OCI-LY1 (cell line): ENCODE data around the gene CD200.

ENCODE experiments used
- H2AFZ ChIP-seq: fragments of 200-600 bp; sonication (generic), shearing (Covaris generic); 2 replicates; pipeline ENCODE4 v1.6.0; 2014; ENCODE audit warnings: antibody characterized with exemption, mild to moderate bottlenecking, low read length
- H3F3A ChIP-seq: fragments of 200-600 bp; sonication (generic), shearing (Covaris generic); 2 replicates; pipeline ENCODE4 v1.6.0; 2014; ENCODE audit warnings: mild to moderate bottlenecking, antibody characterized with exemption, low read length, moderate library complexity; ENCODE audit not compliant: insufficient read depth
- H3K27ac ChIP-seq: fragments of 200-600 bp; sonication (generic); 2 replicates; pipeline ENCODE4 v1.5.1; 2014; ENCODE audit warnings: low read length, mixed run types, mild to moderate bottlenecking, low read depth; ENCODE audit not compliant: poor library complexity, severe bottlenecking
- H3K27me3 ChIP-seq: fragments of 200-600 bp; sonication (generic); 2 replicates; pipeline ENCODE4 v1.6.0; 2014; ENCODE audit warnings: antibody characterized with exemption, mild to moderate bottlenecking, low read length, moderate library complexity; ENCODE audit not compliant: insufficient read depth
- H3K36me3 ChIP-seq: fragments of 200-600 bp; sonication (generic); 2 replicates; pipeline ENCODE4 v1.6.1; 2014; ENCODE audit warnings: mild to moderate bottlenecking, antibody characterized with exemption, low read length, moderate library complexity, mixed read lengths; ENCODE audit not compliant: insufficient read depth
- H3K4me1 ChIP-seq: fragments of 200-600 bp; sonication (generic); 2 replicates; pipeline ENCODE4 v1.5.1; 2014; ENCODE audit warnings: mild to moderate bottlenecking, low read length, moderate library complexity; ENCODE audit not compliant: insufficient read depth, severe bottlenecking
- H3K4me2 ChIP-seq: fragments of 200-600 bp; sonication (generic), shearing (Covaris generic); 2 replicates; pipeline ENCODE4 v1.6.1; 2014; ENCODE audit warnings: low read length
- H3K4me3 ChIP-seq: fragments of 200-600 bp; sonication (generic); 2 replicates; pipeline ENCODE4 v1.5.1; 2014; ENCODE audit warnings: low read length, low read depth, mild to moderate bottlenecking, mixed read lengths; ENCODE audit not compliant: poor library complexity, severe bottlenecking
- H3K79me2 ChIP-seq: fragments of 200-600 bp; shearing (Covaris generic); 2 replicates; pipeline ENCODE4 v1.6.1; 2016; ENCODE audit warnings: mixed run types, low read length, mixed read lengths; ENCODE audit not compliant: insufficient read depth
- H3K9ac ChIP-seq: fragments of 200-600 bp; sonication (generic), shearing (Covaris generic); 2 replicates; pipeline ENCODE4 v1.6.1; 2014; ENCODE audit warnings: mild to moderate bottlenecking, low read length, mixed read lengths
- H3K9me2 ChIP-seq: fragments of 200-600 bp; sonication (generic), shearing (Covaris generic); 2 replicates; pipeline ENCODE4 v1.6.1; 2014; ENCODE audit warnings: low read depth, mild to moderate bottlenecking, low read length, mixed read lengths
- H3K9me3 ChIP-seq: fragments of 200-600 bp; shearing (Covaris generic); 2 replicates; pipeline ENCODE4 v1.6.1; 2014; ENCODE audit warnings: low read length, mixed read lengths
- H4K20me1 ChIP-seq: fragments of 200-600 bp; sonication (generic), shearing (Covaris generic); 2 replicates; pipeline ENCODE4 v1.6.0; 2016; ENCODE audit warnings: mild to moderate bottlenecking, low read length; ENCODE audit not compliant: insufficient read depth
- EZH2 ChIP-seq: fragments of 200-600 bp; sonication (generic), shearing (Covaris generic); IDR thresholded peaks from 2 replicates; pipeline ENCODE4 v1.8.0; 2017; ENCODE audit warnings: borderline replicate concordance, mixed run types, mild to moderate bottlenecking, antibody characterized with exemption, low read length, moderate library complexity, mixed read lengths
- TF ChIP-seq, protein P1 (sequence below): fragments of 200-600 bp; sonication (generic), shearing (Covaris generic); IDR thresholded peaks from 2 replicates; pipeline ENCODE4 v1.5.1; 2017; ENCODE audit warnings: mild to moderate bottlenecking, antibody characterized with exemption, low read length, moderate library complexity, mixed read lengths

The CD200 gene

DNA sequence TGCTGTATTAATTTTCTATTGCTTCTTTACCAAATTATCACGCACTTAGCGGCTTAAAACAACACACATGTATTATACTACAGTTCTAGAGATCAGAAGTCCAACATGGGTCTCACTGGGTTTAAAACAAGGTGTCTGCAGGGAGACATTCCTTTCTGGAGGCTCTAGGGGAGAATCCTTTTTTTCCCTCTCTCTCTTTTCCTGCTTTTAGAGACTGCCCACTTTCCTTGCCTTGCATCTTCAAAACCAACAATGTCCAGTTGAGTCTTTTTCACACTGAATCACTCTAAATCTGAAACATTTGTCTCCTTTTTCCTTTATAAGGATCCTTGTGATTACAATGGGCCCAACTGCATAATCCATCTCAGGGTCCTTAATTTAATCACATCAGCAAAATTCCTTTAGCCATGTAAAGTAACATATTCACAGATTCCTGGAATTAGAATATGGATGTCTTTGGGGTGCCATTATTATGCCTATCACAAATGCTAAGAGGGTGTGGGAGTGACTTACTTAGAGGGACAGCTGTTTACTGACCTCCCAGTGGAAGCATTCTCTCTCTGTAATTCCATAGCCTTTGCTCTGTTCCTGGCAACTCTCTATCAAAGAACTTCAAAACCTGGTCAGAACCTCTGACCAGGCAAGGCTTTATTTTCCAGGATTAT, 21.8 kb downstream of the CD200 start:
- Histone ChIP-seq H3K4me1 (no peaks in the 10 kb centered on the region), H3K4me2 (no peak overlapping the region), H3F3A (no peaks in the 10 kb centered on the region), H4K20me1 (no peaks in the 10 kb centered on the region), H3K27me3 (no peaks in the 10 kb centered on the region), H3K36me3 (no peaks in the 10 kb centered on the region), H3K4me3 (no peak overlapping the region), H3K9ac (no peak overlapping the region), H3K9me3 (no peaks in the 10 kb centered on the region), H3K79me2 (no peaks in the 10 kb centered on the region), H3K27ac (no peak overlapping the region), H3K9me2 (no peaks in the 10 kb centered on the region), H2AFZ (no peak overlapping the region)
- TF ChIP-seq, protein P1, sequence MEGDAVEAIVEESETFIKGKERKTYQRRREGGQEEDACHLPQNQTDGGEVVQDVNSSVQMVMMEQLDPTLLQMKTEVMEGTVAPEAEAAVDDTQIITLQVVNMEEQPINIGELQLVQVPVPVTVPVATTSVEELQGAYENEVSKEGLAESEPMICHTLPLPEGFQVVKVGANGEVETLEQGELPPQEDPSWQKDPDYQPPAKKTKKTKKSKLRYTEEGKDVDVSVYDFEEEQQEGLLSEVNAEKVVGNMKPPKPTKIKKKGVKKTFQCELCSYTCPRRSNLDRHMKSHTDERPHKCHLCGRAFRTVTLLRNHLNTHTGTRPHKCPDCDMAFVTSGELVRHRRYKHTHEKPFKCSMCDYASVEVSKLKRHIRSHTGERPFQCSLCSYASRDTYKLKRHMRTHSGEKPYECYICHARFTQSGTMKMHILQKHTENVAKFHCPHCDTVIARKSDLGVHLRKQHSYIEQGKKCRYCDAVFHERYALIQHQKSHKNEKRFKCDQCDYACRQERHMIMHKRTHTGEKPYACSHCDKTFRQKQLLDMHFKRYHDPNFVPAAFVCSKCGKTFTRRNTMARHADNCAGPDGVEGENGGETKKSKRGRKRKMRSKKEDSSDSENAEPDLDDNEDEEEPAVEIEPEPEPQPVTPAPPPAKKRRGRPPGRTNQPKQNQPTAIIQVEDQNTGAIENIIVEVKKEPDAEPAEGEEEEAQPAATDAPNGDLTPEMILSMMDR = no peak
- no peak for TF ChIP-seq EZH2

GRCh38 chr3:112355307-112355687, 22.3 kb downstream of the CD200 start:
- H3K27ac ChIP-seq = no peak overlapping the region

GRCh38 chr3:112357930-112358780, 25.2 kb downstream of the CD200 start:
- H3K4me1 ChIP-seq = no peaks in the 10 kb centered on the region
- H3K9me3 ChIP-seq = no peaks in the 10 kb centered on the region
- H2AFZ ChIP-seq = no peak overlapping the region
- no peaks in the 10 kb centered on the region for H3K36me3 ChIP-seq
- TF ChIP-seq, protein P1 = no peak
- no peak for TF ChIP-seq EZH2
- no peaks in the 10 kb centered on the region for H3K9me2 ChIP-seq
- H3K27ac ChIP-seq = no peak overlapping the region
- no peaks in the 10 kb centered on the region for H3K79me2 ChIP-seq
- H3K4me2 ChIP-seq = peak overlapping the region; percentile 7; the same call in 1 of the 2 replicates
- H4K20me1 ChIP-seq = no peaks in the 10 kb centered on the region
- no peak overlapping the region for H3K9ac ChIP-seq
- H3F3A ChIP-seq = no peaks in the 10 kb centered on the region
- no peaks in the 10 kb centered on the region for H3K27me3 ChIP-seq
- no peak overlapping the region for H3K4me3 ChIP-seq

More at GRCh38 chr3:112355307-112355687, 22.3 kb downstream of the CD200 start:
- no peak overlapping the region for H3K9ac ChIP-seq
- H3K36me3 ChIP-seq = no peaks in the 10 kb centered on the region
- TF ChIP-seq, protein P1 = no peak
- TF ChIP-seq EZH2 = no peak
- no peaks in the 10 kb centered on the region for H3K4me1 ChIP-seq
- H3K79me2 ChIP-seq = no peaks in the 10 kb centered on the region
- no peak overlapping the region for H2AFZ ChIP-seq
- no peaks in the 10 kb centered on the region for H3F3A ChIP-seq
- H3K27me3 ChIP-seq = no peaks in the 10 kb centered on the region
- no peaks in the 10 kb centered on the region for H3K9me2 ChIP-seq
- H3K4me3 ChIP-seq = no peak overlapping the region
- H4K20me1 ChIP-seq = no peaks in the 10 kb centered on the region
- no peak overlapping the region for H3K4me2 ChIP-seq
- no peaks in the 10 kb centered on the region for H3K9me3 ChIP-seq
